ENCODE data around the gene BTBD9.

GRCh38 chr6:38423746-38424145 lies 216.0 kb downstream of the BTBD9 start:
- TF ChIP-seq CTCF (IDR thresholded peaks at IDR 0.05) (no peak), POLR2A (IDR thresholded peaks at IDR 0.05) (no peak)
